ENCODE measurements around the gene ITGA1.

GRCh38 chr5:52844885-52845284 lies 57.2 kb downstream of the ITGA1 start:
- no peak for TF ChIP-seq CTCF (optimal IDR thresholded peaks at IDR 0.05 in 1 of 3, IDR thresholded peaks at IDR 0.05 in 1 of 3, conservative IDR thresholded peaks at IDR 0.05 in 1 of 3; ENCODE audit: extremely low read depth in 1 of 3, insufficient read depth in 2 of 3, low read length in 3 of 3)
- TF ChIP-seq EZH2 (IDR thresholded peaks at IDR 0.05; ENCODE audit: low read length): no peak
